RWPE2 (cell line): ENCODE measurements around the gene C16orf92.

Source experiments
- ATAC-seq: fragments of 200-7000 bp; cut with Tn5 transposase; 3 replicates; pipeline ENCODE4 v1.9.1; 2021; ENCODE audit warnings: low read depth
- DNase-seq: peaks from one replicate; pipeline ENCODE4 v3.0.0-alpha.2; 2020; ENCODE audit warnings: low spot score
- H3K27ac ChIP-seq: fragments of 450-650 bp; 2 replicates; pipeline ENCODE4 v1.5.1; 2017; ENCODE audit warnings: mild to moderate bottlenecking; ENCODE audit not compliant: poor library complexity, severe bottlenecking
- H3K27me3 ChIP-seq: fragments of 250-450 bp; sonication (Bioruptor Pico); 2 replicates; pipeline ENCODE4 v1.5.1; 2021; ENCODE audit warnings: mild to moderate bottlenecking, moderate library complexity; ENCODE audit not compliant: insufficient read depth, poor library complexity, severe bottlenecking
- H3K36me3 ChIP-seq: fragments of 250-450 bp; sonication (Bioruptor Pico); 2 replicates; pipeline ENCODE4 v1.5.1; 2020; ENCODE audit warnings: low read depth, mild to moderate bottlenecking, moderate library complexity
- H3K4me1 ChIP-seq: fragments of 250-450 bp; sonication (Bioruptor Pico); 2 replicates; pipeline ENCODE4 v1.5.1; 2021; ENCODE audit warnings: mild to moderate bottlenecking, moderate library complexity; ENCODE audit not compliant: insufficient read depth, poor library complexity, severe bottlenecking
- H3K4me3 ChIP-seq: fragments of 250-450 bp; sonication (Bioruptor Pico); 2 replicates; pipeline ENCODE4 v1.5.1; 2021; ENCODE audit warnings: mild to moderate bottlenecking, moderate library complexity; ENCODE audit not compliant: severe bottlenecking
- H3K9me3 ChIP-seq: fragments of 250-450 bp; sonication (Bioruptor Pico); 2 replicates; pipeline ENCODE4 v1.5.1; 2021; ENCODE audit warnings: mild to moderate bottlenecking, moderate library complexity; ENCODE audit not compliant: severe bottlenecking
- CTCF ChIP-seq: fragments of 450-650 bp; IDR thresholded peaks from one replicate; pipeline ENCODE4 v1.5.1; 2017; ENCODE audit warnings: mild to moderate bottlenecking, moderate library complexity; ENCODE audit not compliant: poor library complexity, severe bottlenecking

The C16orf92 gene

GRCh38 chr16:30053376-30054015 is 30.5 kb downstream of the C16orf92 start:
- TF ChIP-seq CTCF, result no peak
- no peaks in the 10 kb centered on the region for H3K9me3 ChIP-seq
- H3K4me1 ChIP-seq, result peaks cover 19% of the 10 kb centered on the region
- H3K27me3 ChIP-seq, result no peaks in the 10 kb centered on the region
- DNase-seq (no peak), ATAC-seq (peak; percentile 57)
- H3K27ac ChIP-seq, result peak overlapping the region; percentile 80
- H3K4me3 ChIP-seq, result peak overlapping the region; percentile 63
- peaks cover 15% of the 10 kb centered on the region for H3K36me3 ChIP-seq

GRCh38 chr16:30054451-30054850 is 31.5 kb downstream of the C16orf92 start:
- peaks cover 22% of the 10 kb centered on the region for H3K36me3 ChIP-seq
- DNase-seq (no peak), ATAC-seq (no peak)
- H3K9me3 ChIP-seq, result no peaks in the 10 kb centered on the region
- no peaks in the 10 kb centered on the region for H3K27me3 ChIP-seq
- H3K4me1 ChIP-seq, result peaks cover 19% of the 10 kb centered on the region
- no peak overlapping the region for H3K4me3 ChIP-seq
- peak overlapping the region; percentile 80 for H3K27ac ChIP-seq
- no peak for TF ChIP-seq CTCF

- TF ChIP-seq CTCF, result peak; percentile 63
- H3K4me3 ChIP-seq, result no peak overlapping the region
- no peaks in the 10 kb centered on the region for H3K9me3 ChIP-seq
- H3K27ac ChIP-seq, result peak overlapping the region; percentile 80
- H3K36me3 ChIP-seq, result peaks cover 27% of the 10 kb centered on the region
- peak; percentile 64 for DNase-seq
- ATAC-seq, result peak; percentile 56
- no peaks in the 10 kb centered on the region for H3K27me3 ChIP-seq
- peaks cover 19% of the 10 kb centered on the region for H3K4me1 ChIP-seq
These were observed 32.1 kb downstream of the C16orf92 start for GRCh38 chr16:30054959-30055553.

- no peak overlapping the region for H3K27ac ChIP-seq
- peaks cover 13% of the 10 kb centered on the region for H3K4me1 ChIP-seq
- no peak for TF ChIP-seq CTCF
These were observed 37.3 kb downstream of the C16orf92 start for GRCh38 chr16:30060346-30060745.

More at GRCh38 chr16:30060346-30060745, 37.3 kb downstream of the C16orf92 start:
- DNase-seq (no peak), ATAC-seq (no peak)
- no peaks in the 10 kb centered on the region for H3K27me3 ChIP-seq
- H3K36me3 ChIP-seq, result peaks cover 27% of the 10 kb centered on the region
- no peaks in the 10 kb centered on the region for H3K9me3 ChIP-seq
- no peak overlapping the region for H3K4me3 ChIP-seq
